Mucosa of descending colon (tissue), 3 donors: ENCODE data around the gene CNKSR3. TPM values are rescaled to one million over a fixed set of nuclear protein-coding genes. Genes with fewer than 3 reads are reported as not detected.

Experiments
- ATAC-seq: fragments of 200-7000 bp; cut with Tn5 transposase; one replicate; pipeline ENCODE4 v1.9.1; 2020; ENCODE audit warnings: mild to moderate bottlenecking, moderate library complexity
- DNase-seq, 3 donors: peaks; one replicate each; pipeline ENCODE4 v3.0.0-alpha.2; 2020
- H3K36me3 ChIP-seq: fragments of 200-600 bp; one replicate; pipeline ENCODE4 v1.8.0; 2021; ENCODE audit warnings: low read depth, mild to moderate bottlenecking
- H3K4me1 ChIP-seq: fragments of 200-600 bp; one replicate; pipeline ENCODE4 v1.8.0; 2021; ENCODE audit warnings: low read depth, mild to moderate bottlenecking
- H3K4me3 ChIP-seq: fragments of 200-600 bp; one replicate; pipeline ENCODE4 v1.8.0; 2021; ENCODE audit warnings: mild to moderate bottlenecking
- H3K9me3 ChIP-seq: fragments of 200-600 bp; one replicate; pipeline ENCODE4 v1.8.0; 2021; ENCODE audit warnings: mild to moderate bottlenecking
- CTCF ChIP-seq: fragments of 200-600 bp; IDR thresholded peaks from one replicate; pipeline ENCODE4 v1.8.0; 2022; ENCODE audit warnings: antibody characterized with exemption, mild to moderate bottlenecking
- intact Hi-C, 2 donors: fragments of 100-400 bp; cut with DNase I in 1 of 2; cut with micrococcal nuclease in 1 of 2; formaldehyde crosslinking; loops; one replicate each; pipeline versions ENCODE4 v1.11.0 to v1.11.1; 2022; cut with DNase I, micrococcal nuclease
- total RNA-seq, 3 donors: library from RNA; stranded (reverse); fragmentation: NEBNext Ultra II Directional in 2 of 3; extraction: Animal tissue kit (Norgen Biotek cat#: 25700) in 2 of 3; gene quantifications; one replicate each; pipeline versions ENCODE4 v1.2.1 to v1.2.4, GENCODE V29; 2021 to 2023
- donor health status: DM: no; HTN: no; CAD: no; lungs with moderate emphysema.
- donor health status: DM: no; HTN: no; CAD: no.
- donor health status: DM: no; HTN: yes; CAD: no.

Gene CNKSR3
- total RNA-seq, 3 donors from 2014 or later: 16.5 to 39.0 (median 33.6) TPM

GRCh38 chr6:154509421-154510143 is 903 bp downstream of the CNKSR3 start:
- intact Hi-C loops: no loop called here
- ATAC-seq (peak; percentile 33), DNase-seq (peak; percentile 50 to 63 (median 57))
- no peaks in the 10 kb centered on the region for H3K36me3 ChIP-seq
- no peak for TF ChIP-seq CTCF
- H3K9me3 ChIP-seq: no peaks in the 10 kb centered on the region
- H3K4me1 ChIP-seq: peaks cover 17% of the 10 kb centered on the region
- H3K4me3 ChIP-seq: peak overlapping the region; percentile 64

- Histone ChIP-seq H3K9me3 (no peaks in the 10 kb centered on the region), H3K4me1 (peaks cover 9% of the 10 kb centered on the region), H3K4me3 (no peak overlapping the region), H3K36me3 (no peaks in the 10 kb centered on the region)
- peak; percentile 55 for ATAC-seq
- intact Hi-C loops: no loop called here
- DNase-seq: peak in 1 of 3 donors; percentile 69
- TF ChIP-seq CTCF: no peak
Observed at GRCh38 chr6:154508573-154509375, 1.7 kb downstream of the CNKSR3 start.

- Histone ChIP-seq H3K9me3 (no peaks in the 10 kb centered on the region), H3K4me1 (peaks cover under 1% of the 10 kb centered on the region), H3K36me3 (no peaks in the 10 kb centered on the region), H3K4me3 (no peak overlapping the region)
- ATAC-seq (no peak), DNase-seq (no peak)
- TF ChIP-seq CTCF: no peak
- intact Hi-C loops: no loop called here
Observed at GRCh38 chr6:154506991-154507898, 3.2 kb downstream of the CNKSR3 start.

- H3K4me3 ChIP-seq: no peak overlapping the region
- H3K9me3 ChIP-seq: no peaks in the 10 kb centered on the region
- ATAC-seq (no peak), DNase-seq (no peak)
- no peaks in the 10 kb centered on the region for H3K4me1 ChIP-seq
- TF ChIP-seq CTCF: no peak
- intact Hi-C loops: no loop called here
- no peaks in the 10 kb centered on the region for H3K36me3 ChIP-seq
Observed at GRCh38 chr6:154506582-154506981, 3.9 kb downstream of the CNKSR3 start.

GRCh38 chr6:154506108-154506507 is 4.4 kb downstream of the CNKSR3 start:
- TF ChIP-seq CTCF: no peak
- no peaks in the 10 kb centered on the region for H3K9me3 ChIP-seq
- no peak overlapping the region for H3K4me3 ChIP-seq
- no peaks in the 10 kb centered on the region for H3K36me3 ChIP-seq
- H3K4me1 ChIP-seq: no peaks in the 10 kb centered on the region
- no peak for ATAC-seq
- intact Hi-C loops: no loop called here
- DNase-seq: no peak
